Ovary (tissue), 9 donors: ENCODE results near the gene EIF2S1. TPM values are rescaled to one million over a fixed set of nuclear protein-coding genes. Genes with fewer than 3 reads are reported as not detected.
"Not testable (repeated sequence)": the region's sequence is repeated elsewhere in the genome, so short reads cannot be mapped to it uniquely, and the experiment has no call there.

Experiments
- DNase-seq, 5 donors: peaks; one replicate each; pipeline ENCODE4 v3.0.0-alpha.2; 2019 to 2020
- H3K27ac ChIP-seq, 2 donors: fragments of 200-600 bp; one replicate each; pipeline versions ENCODE4 v1.5.1 to v1.8.0; 2019 to 2022
- H3K27me3 ChIP-seq: fragments of 200-600 bp; one replicate; pipeline ENCODE4 v1.8.0; 2022
- H3K36me3 ChIP-seq: fragments of 200-600 bp; sonication (generic); one replicate; pipeline ENCODE4 v1.5.1; 2019
- H3K4me1 ChIP-seq: one replicate; pipeline ENCODE4 v1.8.1; 2013; ENCODE audit warnings: mild to moderate bottlenecking, moderate library complexity; ENCODE audit not compliant: insufficient read depth
- H3K4me3 ChIP-seq: fragments of 200-600 bp; sonication (generic); one replicate; pipeline ENCODE4 v1.5.1; 2017
- H3K9me3 ChIP-seq, 2 donors: fragments of 200-600 bp in 1 of 2; sonication (generic) in 1 of 2; one replicate each; pipeline versions ENCODE4 v1.5.1 to v1.8.1; 2013 to 2019; ENCODE audit warnings: mild to moderate bottlenecking in 1 of 2, moderate library complexity in 1 of 2
- EP300 ChIP-seq: sonication (generic); formaldehyde crosslinking; IDR thresholded peaks from one replicate; pipeline ENCODE4 v1.6.1; 2017; ENCODE audit warnings: antibody characterized with exemption
- POLR2A ChIP-seq: fragments of 450-650 bp; IDR thresholded peaks from one replicate; pipeline ENCODE4 v1.6.1; 2017; ENCODE audit warnings: antibody characterized with exemption, mild to moderate bottlenecking, moderate library complexity
- WGBS, 3 donors: extraction: QIAGEN DNeasy Blood & Tissue Kit in 1 of 3; methylation state at CpG; one replicate each; pipeline versions ENCODE4 v1.1.5 to v1.1.7; 2013 to 2017; 5-methylcytosine and 5-hydroxymethylcytosine counted together
- intact Hi-C, 4 donors: fragments of 100-400 bp; cut with DNase I; formaldehyde crosslinking; loops; one replicate each; pipeline versions ENCODE4 v1.11.0 to v1.15.1; 2022 to 2023
- polyA plus RNA-seq, 2 donors: library from polyadenylated mRNA; stranded (reverse); fragments of 200-250 nt in 1 of 2; fragments of 350-450 nt in 1 of 2; fragmentation: Illumina TruSeq in 1 of 2; extraction: RNeasy Lipid Tissue Mini Kit (QIAGEN cat#74804) in 1 of 2; gene quantifications; one replicate each; pipeline ENCODE4 v1.2.3, GENCODE V29; 2013 to 2014
- total RNA-seq, 7 donors: library from RNA; depleted of rRNA in 2 of 7; stranded (reverse); fragments of >200 nt in 2 of 7; fragmentation: NEBNext Ultra II Directional in 3 of 7; extraction: Animal tissue kit (Norgen Biotek cat#: 25700) in 3 of 7; gene quantifications; one replicate each; pipeline versions ENCODE4 v1.1.0 to v1.2.4, GENCODE V29; 2016 to 2023
- TF ChIP-seq, protein P1 (sequence below), 3 donors: fragments of 450-650 bp in 2 of 3; fragments of 200-600 bp in 1 of 3; IDR thresholded peaks; one replicate each; pipeline versions ENCODE4 v1.5.1 to v1.8.0; 2016 to 2022; ENCODE audit warnings: antibody characterized with exemption in 3 of 3, mild to moderate bottlenecking in 1 of 3
- donor health status: DM: no; HTN: no; CAD: no; lungs with moderate emphysema.
- donor health status: DM: no; HTN: no; CAD: no.
- donor health status: Bipolar disorder and iron deficiency.
- donor health status: DM: yes; HTN: yes; CAD: no.
- donor health status: DM: no; HTN: no; CAD: no.
- donor health status: DM: yes; HTN: yes; CAD: no.

The EIF2S1 gene
- total and polyA plus RNA-seq, 9 donors, result 28.0 to 102 (median 49.1) TPM

DNA sequence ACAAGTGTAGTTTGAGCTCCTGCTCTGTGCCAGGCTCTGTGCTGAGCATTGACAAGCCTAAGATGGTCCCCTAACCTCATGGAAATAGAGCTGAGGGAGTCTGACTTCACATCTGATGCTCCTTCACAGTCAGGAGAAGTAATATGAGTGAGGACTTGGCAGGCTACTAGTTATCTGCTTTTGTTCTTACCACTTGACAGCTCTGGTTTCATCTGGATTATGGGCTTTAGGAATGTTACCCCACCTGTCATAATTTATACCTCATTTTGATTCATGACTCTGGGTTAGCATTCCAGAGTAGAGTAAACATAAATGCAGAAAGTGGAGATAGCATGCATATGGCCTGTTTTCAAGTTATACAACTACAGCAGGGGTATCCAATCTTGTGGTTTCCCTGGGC is 41.0 kb upstream of the EIF2S1 start:
- H3K27me3 ChIP-seq, result no peaks in the 10 kb centered on the region
- TF ChIP-seq, protein P1, sequence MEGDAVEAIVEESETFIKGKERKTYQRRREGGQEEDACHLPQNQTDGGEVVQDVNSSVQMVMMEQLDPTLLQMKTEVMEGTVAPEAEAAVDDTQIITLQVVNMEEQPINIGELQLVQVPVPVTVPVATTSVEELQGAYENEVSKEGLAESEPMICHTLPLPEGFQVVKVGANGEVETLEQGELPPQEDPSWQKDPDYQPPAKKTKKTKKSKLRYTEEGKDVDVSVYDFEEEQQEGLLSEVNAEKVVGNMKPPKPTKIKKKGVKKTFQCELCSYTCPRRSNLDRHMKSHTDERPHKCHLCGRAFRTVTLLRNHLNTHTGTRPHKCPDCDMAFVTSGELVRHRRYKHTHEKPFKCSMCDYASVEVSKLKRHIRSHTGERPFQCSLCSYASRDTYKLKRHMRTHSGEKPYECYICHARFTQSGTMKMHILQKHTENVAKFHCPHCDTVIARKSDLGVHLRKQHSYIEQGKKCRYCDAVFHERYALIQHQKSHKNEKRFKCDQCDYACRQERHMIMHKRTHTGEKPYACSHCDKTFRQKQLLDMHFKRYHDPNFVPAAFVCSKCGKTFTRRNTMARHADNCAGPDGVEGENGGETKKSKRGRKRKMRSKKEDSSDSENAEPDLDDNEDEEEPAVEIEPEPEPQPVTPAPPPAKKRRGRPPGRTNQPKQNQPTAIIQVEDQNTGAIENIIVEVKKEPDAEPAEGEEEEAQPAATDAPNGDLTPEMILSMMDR (IDR thresholded peaks at IDR 0.05), result no peak
- no peak for TF ChIP-seq EP300
- no peak overlapping the region for H3K27ac ChIP-seq
- no peaks in the 10 kb centered on the region for H3K4me1 ChIP-seq
- intact Hi-C loops, result no loop called here
- no peak for DNase-seq
- H3K9me3 ChIP-seq, result no peaks in the 10 kb centered on the region
- H3K36me3 ChIP-seq, result no peaks in the 10 kb centered on the region
- no peak overlapping the region for H3K4me3 ChIP-seq

DNA sequence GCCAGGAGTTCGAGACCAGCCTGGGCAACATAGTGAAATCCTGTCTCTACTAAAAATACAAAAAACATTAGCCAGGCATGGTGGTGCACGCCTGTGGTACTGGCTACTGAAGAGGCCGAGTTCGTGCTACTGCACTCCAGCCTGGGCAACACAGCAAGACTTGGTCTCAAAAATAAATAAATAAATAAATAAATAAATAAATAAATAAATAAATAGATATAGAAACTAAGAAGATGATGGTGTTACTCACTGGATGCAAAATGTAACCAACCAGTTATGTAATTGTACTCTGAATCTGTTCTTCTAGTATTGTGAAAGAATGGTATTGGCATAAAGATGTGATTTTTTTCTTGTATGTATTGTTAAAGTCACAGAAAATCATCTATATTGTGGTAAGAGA is 30.5 kb upstream of the EIF2S1 start:
- H3K9me3 ChIP-seq, DNase-seq, H3K4me3 ChIP-seq, intact Hi-C loops, H3K27ac ChIP-seq, H3K36me3 ChIP-seq, H3K4me1 ChIP-seq, H3K27me3 ChIP-seq: not testable (repeated sequence)
- WGBS, 3 donors, result 96 to 100% (median 99%) methylated on average over 4 of the region's 4 CpGs

DNA sequence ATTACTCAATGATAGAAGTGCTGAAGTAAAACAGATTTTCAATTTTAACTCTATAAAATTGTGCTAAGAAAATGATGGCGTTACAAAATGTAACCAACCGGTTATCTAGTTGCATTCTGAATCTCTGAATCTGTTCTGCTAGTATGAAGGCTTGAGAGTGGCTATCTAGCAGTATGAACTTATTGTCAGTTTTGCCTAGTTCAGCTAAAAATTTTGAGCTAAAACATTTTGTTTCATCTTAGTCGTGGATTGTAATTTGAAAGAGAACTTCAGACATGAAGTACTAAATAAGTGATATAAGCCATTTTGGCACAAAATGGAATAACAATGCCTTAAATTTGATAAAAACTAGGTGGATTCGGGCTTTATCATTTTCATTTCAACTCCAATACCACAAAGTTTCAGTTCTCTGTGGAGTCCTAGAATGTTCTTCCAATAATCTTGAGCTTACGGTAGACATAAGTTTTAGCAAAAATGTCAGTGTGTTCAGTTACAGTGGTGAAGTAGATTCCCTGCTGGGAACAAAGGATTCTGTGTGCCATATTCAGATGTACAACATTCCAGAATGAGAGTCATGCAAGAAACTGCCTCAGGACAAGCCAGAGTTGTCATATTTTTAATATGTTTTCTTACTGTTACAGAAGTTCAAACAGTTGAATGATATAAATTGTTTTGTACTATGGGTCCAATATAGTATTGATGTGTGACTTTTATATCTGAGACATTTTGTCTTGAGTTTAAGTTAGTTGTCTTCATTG is 28.6 kb upstream of the EIF2S1 start:
- Histone ChIP-seq H3K27me3 (no peaks in the 10 kb centered on the region), H3K36me3 (no peaks in the 10 kb centered on the region), H3K4me1 (no peaks in the 10 kb centered on the region), H3K27ac (no peak overlapping the region), H3K4me3 (no peak overlapping the region), H3K9me3 (no peaks in the 10 kb centered on the region)
- no peak for TF ChIP-seq POLR2A
- TF ChIP-seq, protein P1 (IDR thresholded peaks at IDR 0.05), result no peak
- TF ChIP-seq EP300, result no peak
- intact Hi-C loops, result no loop called here
- no peak for DNase-seq
- 66 to 90% (median 70%) methylated on average over 5 of the region's 5 CpGs for WGBS, 3 donors

DNA sequence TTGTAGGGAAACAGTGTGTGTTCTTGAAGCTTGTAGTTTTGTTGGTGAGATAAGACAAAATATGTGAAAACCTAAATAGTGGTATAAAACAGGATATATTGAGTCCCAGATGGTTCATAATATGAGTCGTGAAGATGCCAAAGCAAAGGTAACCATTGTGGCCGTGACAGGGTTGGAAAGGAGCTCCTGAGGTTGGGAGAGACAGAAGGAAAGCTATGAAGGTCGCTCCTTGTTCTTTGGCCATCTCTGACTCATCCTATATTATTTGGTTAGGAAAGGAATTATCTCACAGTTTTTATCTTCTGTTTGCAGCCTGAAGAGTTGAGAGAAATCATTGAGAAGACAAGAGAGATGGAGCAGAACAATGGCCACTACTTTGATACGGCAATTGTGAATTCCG is 27.7 kb upstream of the EIF2S1 start:
- Histone ChIP-seq H3K4me1 (no peaks in the 10 kb centered on the region), H3K27ac (no peak overlapping the region), H3K36me3 (no peaks in the 10 kb centered on the region), H3K4me3 (no peak overlapping the region), H3K27me3 (no peaks in the 10 kb centered on the region), H3K9me3 (no peaks in the 10 kb centered on the region)
- 87 to 88% (median 87%) methylated on average over 5 of the region's 5 CpGs for WGBS, 3 donors
- DNase-seq, result no peak
- TF ChIP-seq, protein P1 (IDR thresholded peaks at IDR 0.05), result no peak
- TF ChIP-seq POLR2A (no peak), EP300 (no peak)
- intact Hi-C loops, result no loop called here

DNA sequence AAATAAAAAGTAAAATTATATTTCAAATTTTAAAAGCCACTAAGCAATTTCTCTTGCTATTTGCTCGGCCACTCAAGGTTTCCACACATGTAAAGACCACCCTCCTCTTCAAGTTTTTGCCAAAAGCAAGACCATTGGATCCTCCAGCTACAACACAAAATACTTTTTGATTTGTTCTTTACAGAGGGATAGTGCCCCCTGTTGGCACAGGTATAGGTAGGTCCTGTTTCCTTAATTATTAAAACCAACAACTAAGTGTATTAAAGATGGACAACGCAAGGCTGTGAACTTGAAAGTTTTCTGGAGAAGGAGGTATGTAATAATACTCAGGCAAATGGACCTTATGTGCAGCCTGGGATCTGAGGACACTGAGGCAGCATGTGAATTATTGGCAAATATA is 24.3 kb upstream of the EIF2S1 start:
- no peak overlapping the region for H3K4me3 ChIP-seq
- H3K9me3 ChIP-seq, result no peaks in the 10 kb centered on the region
- H3K27ac ChIP-seq, result no peak overlapping the region
- TF ChIP-seq EP300 (no peak), POLR2A (no peak)
- TF ChIP-seq, protein P1 (IDR thresholded peaks at IDR 0.05), result no peak
- no peaks in the 10 kb centered on the region for H3K27me3 ChIP-seq
- H3K4me1 ChIP-seq, result no peaks in the 10 kb centered on the region
- intact Hi-C loops, result no loop called here
- no peaks in the 10 kb centered on the region for H3K36me3 ChIP-seq
- WGBS, 3 donors, result 91 to 95% (median 93%) methylated on average over 2 of the region's 2 CpGs
- no peak for DNase-seq

DNA sequence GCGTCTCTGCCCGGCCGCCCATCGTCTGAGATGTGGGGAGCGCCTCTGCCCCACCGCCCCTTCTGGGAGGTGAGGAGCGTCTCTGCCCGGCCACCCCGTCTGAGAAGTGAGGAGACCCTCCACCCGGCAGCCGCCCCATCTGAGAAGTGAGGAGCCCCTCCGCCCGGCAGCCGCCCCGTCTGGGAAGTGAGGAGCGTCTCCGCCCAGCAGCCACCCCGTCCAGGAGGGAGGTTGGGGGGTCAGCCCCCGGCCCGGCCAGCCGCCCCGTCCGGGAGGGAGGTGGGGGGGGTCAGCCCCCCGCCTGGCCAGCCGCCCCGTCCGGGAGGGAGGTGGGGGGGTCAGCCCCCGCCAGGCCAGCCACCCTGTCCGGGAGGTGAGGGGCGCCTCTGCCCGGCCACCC is 18.9 kb upstream of the EIF2S1 start:
- H3K4me3 ChIP-seq, H3K27me3 ChIP-seq, intact Hi-C loops, DNase-seq, H3K9me3 ChIP-seq, H3K4me1 ChIP-seq, H3K27ac ChIP-seq, H3K36me3 ChIP-seq: not testable (repeated sequence)
- 96 to 99% (median 97%) methylated on average over 23 to 31 of the region's 31 CpGs for WGBS, 3 donors
